Measurements from ENCODE around the gene NUP214.

- TF ChIP-seq CTCF (IDR thresholded peaks at IDR 0.05) (no peak), POLR2A (IDR thresholded peaks at IDR 0.05) (no peak), POLR2AphosphoS5 (IDR thresholded peaks at IDR 0.05; ENCODE audit: insufficient read depth in 1 of 2, low read depth in 1 of 2) (no peak)
Measured at GRCh38 chr9:131098391-131099101, 26.8 kb upstream of the NUP214 start.

All from vagina (tissue), 2 donors.